IPS-20b (cell line): ENCODE measurements around the gene PDHX.

Experiments
- H3K27ac ChIP-seq: one replicate; pipeline ENCODE4 v1.5.1; 2013; ENCODE audit warnings: low read length
- H3K27me3 ChIP-seq: 2 replicates; pipeline ENCODE4 v1.6.1; 2013; ENCODE audit warnings: mild to moderate bottlenecking, low read length, inconsistent platforms; ENCODE audit not compliant: insufficient read depth
- H3K36me3 ChIP-seq: 2 replicates; pipeline ENCODE4 v1.6.1; 2013; ENCODE audit warnings: low read depth, mild to moderate bottlenecking, inconsistent platforms, low read length, moderate library complexity; ENCODE audit not compliant: insufficient read depth
- H3K4me1 ChIP-seq: 2 replicates; pipeline ENCODE4 v1.6.1; 2013; ENCODE audit warnings: mild to moderate bottlenecking, control low read depth, inconsistent platforms, low read length, moderate library complexity; ENCODE audit not compliant: insufficient read depth
- H3K4me3 ChIP-seq: 2 replicates; pipeline ENCODE4 v1.5.1; 2013; ENCODE audit warnings: mild to moderate bottlenecking, low read length, inconsistent platforms
- H3K9ac ChIP-seq: 2 replicates; pipeline ENCODE4 v1.6.1; 2013; ENCODE audit warnings: low read depth, mild to moderate bottlenecking, inconsistent platforms, low read length, moderate library complexity
- H3K9me3 ChIP-seq: 2 replicates; pipeline ENCODE4 v1.6.1; 2013; ENCODE audit warnings: mild to moderate bottlenecking, low read depth, low read length, inconsistent platforms; ENCODE audit not compliant: insufficient read depth

The PDHX gene

DNA sequence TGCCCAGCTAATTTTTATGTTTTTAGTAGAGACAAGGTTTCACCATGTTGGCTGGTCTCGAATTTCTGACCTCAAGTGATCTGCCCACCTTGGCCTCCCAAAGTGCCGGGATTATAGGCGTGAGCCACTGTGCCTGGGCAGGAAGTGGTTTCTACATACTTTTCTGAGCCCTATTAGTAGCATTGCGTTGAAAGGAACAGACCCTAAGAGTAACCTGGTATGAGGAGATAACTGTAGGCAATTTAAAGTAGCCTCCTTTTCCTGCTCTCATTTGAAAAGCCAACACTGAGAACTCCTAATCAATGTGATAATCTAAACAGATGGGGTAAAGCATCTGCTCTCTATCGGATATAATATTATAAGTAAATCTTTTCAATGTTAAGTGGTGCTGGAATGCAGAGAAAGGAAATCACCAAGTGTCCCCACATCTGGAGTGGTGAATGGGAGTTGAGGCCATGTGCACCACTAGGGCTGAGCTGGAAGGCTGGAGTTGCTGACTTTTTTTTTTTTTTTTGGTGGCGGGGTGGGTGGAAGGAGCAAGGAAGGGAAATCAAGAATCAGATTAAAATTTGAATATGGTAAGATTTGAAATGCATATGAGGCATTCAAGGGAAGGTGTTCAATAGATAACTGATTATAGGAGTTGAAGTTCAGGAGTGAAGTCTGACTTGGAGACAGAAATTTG lies 20.7 kb downstream of the PDHX start:
- H3K4me3 ChIP-seq, result no peak overlapping the region
- H3K4me1 ChIP-seq, result no peaks in the 10 kb centered on the region
- no peaks in the 10 kb centered on the region for H3K27me3 ChIP-seq
- H3K27ac ChIP-seq, result no peak overlapping the region
- no peaks in the 10 kb centered on the region for H3K9me3 ChIP-seq
- no peak overlapping the region for H3K9ac ChIP-seq
- peaks cover 22% of the 10 kb centered on the region for H3K36me3 ChIP-seq

DNA sequence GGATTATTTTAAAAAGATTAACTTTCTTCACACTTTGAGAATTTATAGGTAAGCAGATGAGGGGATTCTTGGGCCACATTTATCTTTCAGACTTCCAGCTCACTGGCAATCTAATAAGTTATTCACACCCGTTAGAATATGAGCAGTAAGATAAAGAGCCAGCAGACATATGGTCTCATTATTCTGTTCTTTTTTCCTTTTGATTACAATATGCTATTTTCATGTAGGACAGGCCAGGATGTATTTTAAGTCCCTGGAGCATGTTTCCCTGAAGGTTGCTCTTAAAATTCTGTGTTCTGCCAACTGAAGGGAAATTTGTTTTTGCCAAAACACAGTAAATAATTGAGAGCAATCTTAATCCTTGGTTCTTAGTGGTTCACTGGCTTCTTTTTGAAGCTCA lies 22.2 kb downstream of the PDHX start:
- Histone ChIP-seq H3K27me3 (no peaks in the 10 kb centered on the region), H3K36me3 (peaks cover 7% of the 10 kb centered on the region; the same call in 1 of the 2 replicates), H3K27ac (no peak overlapping the region), H3K9ac (no peak overlapping the region), H3K9me3 (no peaks in the 10 kb centered on the region), H3K4me3 (no peak overlapping the region), H3K4me1 (no peaks in the 10 kb centered on the region)

DNA sequence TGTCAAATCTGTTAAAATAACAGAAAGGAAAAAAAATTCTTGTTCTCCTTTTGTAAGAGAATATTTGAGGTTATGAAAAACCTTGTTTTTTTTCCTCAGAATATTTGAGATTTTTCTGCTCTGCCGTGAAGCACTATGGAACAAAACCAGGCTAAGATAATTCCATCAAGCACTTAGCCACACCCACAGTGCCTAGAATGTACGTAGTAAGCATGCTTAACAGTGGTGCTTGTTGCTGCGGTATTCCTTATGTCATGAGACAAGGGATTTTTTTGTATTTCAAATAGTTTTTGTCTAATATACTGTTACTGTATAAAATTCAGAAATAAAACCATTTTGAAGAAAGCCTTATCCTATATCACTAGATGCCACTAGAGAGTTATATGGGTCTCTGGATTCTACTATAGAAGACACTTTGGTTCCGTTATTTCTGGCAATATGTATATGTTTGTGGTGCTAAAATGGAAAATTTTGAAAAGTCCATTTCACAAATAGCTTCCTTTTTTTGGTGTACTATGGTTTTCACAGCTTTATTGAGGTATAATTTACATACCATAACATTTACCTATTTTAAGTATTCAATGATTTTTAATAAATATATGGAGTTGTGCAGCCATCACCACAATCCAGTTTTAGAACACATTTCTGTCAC lies 23.7 kb downstream of the PDHX start:
- Histone ChIP-seq H3K36me3 (0 out of 2 replicates have a peak, but pooled peaks cover 3% of the 10 kb centered on the region), H3K4me3 (no peak overlapping the region), H3K9me3 (0 out of 2 replicates have a peak, but pooled peaks cover 3% of the 10 kb centered on the region), H3K9ac (no peak overlapping the region), H3K27me3 (no peaks in the 10 kb centered on the region), H3K4me1 (no peaks in the 10 kb centered on the region), H3K27ac (no peak overlapping the region)

DNA sequence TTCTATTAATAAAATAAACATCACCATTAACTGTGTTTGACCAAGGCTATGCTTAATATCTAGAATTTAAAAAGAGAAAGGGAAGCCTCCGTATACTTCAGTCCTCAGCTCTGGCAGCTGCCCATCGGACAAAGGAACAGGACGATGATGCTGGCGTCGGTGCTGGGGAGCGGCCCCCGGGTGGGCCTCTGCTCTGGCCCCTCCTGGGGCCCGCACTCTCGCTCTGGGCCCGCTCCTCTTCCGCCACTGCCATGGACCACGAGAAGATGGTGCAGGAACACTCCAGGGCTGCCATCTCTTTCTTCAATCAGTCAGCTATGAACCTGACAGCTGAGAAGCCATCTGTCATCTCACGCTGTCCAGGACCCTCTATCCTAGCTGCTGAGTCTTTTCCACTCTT lies 25.3 kb downstream of the PDHX start:
- H3K4me3 ChIP-seq, result no peak overlapping the region
- H3K27me3 ChIP-seq, result no peaks in the 10 kb centered on the region
- no peak overlapping the region for H3K27ac ChIP-seq
- H3K36me3 ChIP-seq, result no peaks in the 10 kb centered on the region
- H3K9me3 ChIP-seq, result 0 out of 2 replicates have a peak, but pooled peaks cover 3% of the 10 kb centered on the region
- no peak overlapping the region for H3K9ac ChIP-seq
- H3K4me1 ChIP-seq, result no peaks in the 10 kb centered on the region

DNA sequence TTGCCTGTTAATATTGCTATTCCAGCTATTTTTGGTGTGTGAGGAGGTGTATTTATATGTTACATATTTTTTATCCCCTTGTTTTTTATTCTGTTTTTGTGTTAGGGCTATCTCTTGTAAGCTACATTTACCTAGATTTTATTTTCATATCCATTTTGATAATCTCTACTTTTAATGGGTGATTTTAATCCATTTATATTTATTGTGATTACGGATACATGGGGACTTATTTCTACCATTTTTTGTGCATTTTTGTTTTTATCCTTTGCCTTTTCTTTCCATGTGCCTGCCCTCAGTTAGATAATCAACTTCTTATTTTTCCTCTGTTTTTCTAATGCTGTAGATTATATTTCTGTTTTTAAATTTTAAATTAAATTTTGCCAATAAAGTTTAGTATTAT lies 28.3 kb downstream of the PDHX start:
- H3K36me3 ChIP-seq, result no peaks in the 10 kb centered on the region
- no peaks in the 10 kb centered on the region for H3K27me3 ChIP-seq
- H3K4me1 ChIP-seq, result no peaks in the 10 kb centered on the region
- H3K9me3 ChIP-seq, result 0 out of 2 replicates have a peak, but pooled peaks cover 3% of the 10 kb centered on the region
- H3K4me3 ChIP-seq, result no peak overlapping the region
- no peak overlapping the region for H3K9ac ChIP-seq
- H3K27ac ChIP-seq, result no peak overlapping the region

DNA sequence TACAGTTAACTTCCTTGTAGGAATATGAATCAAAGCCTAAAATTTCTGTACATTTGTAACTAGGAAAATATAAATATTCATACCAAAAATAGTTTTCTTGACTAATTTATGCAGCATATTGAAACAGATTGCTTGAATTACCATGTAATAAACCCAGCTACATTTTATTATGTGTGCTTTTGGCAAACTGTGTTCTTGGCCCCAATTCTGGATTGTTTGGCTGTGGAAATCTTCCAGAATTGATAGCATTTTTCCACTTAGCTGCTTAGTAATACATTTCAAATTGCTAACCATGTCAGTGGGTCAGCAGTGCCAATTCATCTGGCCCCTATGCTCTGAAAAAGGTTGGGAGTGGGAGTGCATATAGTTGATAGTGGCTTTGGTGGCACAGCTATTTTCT lies 32.3 kb downstream of the PDHX start:
- Histone ChIP-seq H3K27me3 (no peaks in the 10 kb centered on the region), H3K27ac (no peak overlapping the region), H3K4me3 (no peak overlapping the region), H3K9me3 (0 out of 2 replicates have a peak, but pooled peaks cover 3% of the 10 kb centered on the region), H3K4me1 (no peaks in the 10 kb centered on the region), H3K9ac (no peak overlapping the region), H3K36me3 (0 out of 2 replicates have a peak, but pooled peaks cover 2% of the 10 kb centered on the region)

DNA sequence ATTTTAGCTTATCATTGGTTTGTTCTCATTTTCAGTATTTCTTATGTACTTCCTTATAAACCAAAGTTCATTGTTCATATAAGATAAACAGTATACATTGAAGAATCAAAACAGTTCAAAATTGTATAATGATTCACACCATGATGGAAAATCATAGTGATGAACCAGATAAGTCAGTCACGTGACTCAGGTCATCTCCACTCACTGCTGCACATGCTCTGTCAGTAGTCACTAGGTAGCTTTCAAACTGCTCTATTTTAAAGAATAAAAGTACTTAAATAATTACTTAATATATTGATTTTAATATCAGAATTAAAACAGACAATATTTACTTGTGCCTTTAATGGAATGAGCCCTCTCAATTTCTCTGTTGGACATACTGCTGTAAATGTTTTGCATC lies 37.5 kb downstream of the PDHX start:
- no peaks in the 10 kb centered on the region for H3K9me3 ChIP-seq
- no peak overlapping the region for H3K27ac ChIP-seq
- no peak overlapping the region for H3K9ac ChIP-seq
- no peaks in the 10 kb centered on the region for H3K4me1 ChIP-seq
- peaks cover 16% of the 10 kb centered on the region for H3K36me3 ChIP-seq
- no peak overlapping the region for H3K4me3 ChIP-seq
- H3K27me3 ChIP-seq, result no peaks in the 10 kb centered on the region

DNA sequence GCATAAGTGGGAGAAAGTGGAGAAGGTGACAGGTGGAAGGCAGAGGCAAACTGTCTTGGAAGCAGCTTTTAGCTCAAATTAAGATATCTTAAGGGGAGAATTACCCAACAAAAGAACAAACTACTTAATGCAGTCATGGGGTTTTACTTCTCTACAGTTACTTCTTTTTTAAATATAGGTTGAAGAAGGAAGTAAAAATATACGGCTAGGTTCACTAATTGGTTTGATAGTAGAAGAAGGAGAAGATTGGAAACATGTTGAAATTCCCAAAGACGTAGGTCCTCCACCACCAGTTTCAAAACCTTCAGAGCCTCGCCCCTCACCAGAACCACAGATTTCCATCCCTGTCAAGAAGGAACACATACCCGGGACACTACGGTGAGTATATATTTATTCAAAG lies 40.8 kb downstream of the PDHX start:
- Histone ChIP-seq H3K9ac (no peak overlapping the region), H3K36me3 (peaks cover 22% of the 10 kb centered on the region), H3K27me3 (no peaks in the 10 kb centered on the region), H3K4me3 (no peak overlapping the region), H3K4me1 (no peaks in the 10 kb centered on the region), H3K27ac (no peak overlapping the region), H3K9me3 (no peaks in the 10 kb centered on the region)

DNA sequence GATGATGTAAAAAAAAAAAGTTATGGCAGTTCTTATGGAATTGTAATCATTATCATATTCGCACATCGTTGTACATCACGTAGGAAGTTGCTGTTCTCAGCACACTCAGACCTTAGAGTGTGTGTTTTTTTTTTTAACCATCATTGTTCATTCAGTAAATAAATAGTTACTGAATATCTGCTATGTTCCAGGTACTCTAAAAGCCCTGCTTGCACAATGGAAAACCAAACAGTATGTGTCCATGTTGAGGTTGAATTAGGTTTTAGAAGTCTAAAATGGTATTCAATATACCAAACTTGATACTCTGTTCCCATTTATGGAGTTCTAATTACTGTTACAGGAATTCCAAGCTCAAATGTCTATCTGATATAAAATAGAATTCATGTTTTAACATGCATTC lies 41.2 kb downstream of the PDHX start:
- H3K9ac ChIP-seq, result no peak overlapping the region
- H3K36me3 ChIP-seq, result peaks cover 22% of the 10 kb centered on the region
- H3K27ac ChIP-seq, result no peak overlapping the region
- no peaks in the 10 kb centered on the region for H3K27me3 ChIP-seq
- no peak overlapping the region for H3K4me3 ChIP-seq
- H3K9me3 ChIP-seq, result no peaks in the 10 kb centered on the region
- H3K4me1 ChIP-seq, result no peaks in the 10 kb centered on the region

DNA sequence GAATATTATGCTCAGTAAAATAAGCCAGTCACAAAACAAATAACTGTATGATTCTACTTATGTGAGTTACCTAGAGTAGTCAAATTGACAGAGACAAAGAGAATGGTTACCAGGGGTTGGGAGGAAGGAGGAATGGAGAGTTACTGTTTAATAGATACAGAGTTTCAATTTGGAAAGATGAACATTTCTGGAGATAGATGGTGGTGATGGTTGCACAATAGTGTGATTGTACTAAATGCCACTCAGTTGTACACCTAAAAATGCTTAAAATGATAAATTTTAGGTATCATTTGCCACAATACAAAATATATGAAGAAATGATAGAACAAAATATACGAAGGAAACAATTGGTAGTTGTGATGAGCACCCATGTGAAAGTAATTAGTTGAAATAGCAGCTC lies 43.4 kb downstream of the PDHX start:
- peaks cover 24% of the 10 kb centered on the region for H3K36me3 ChIP-seq
- no peak overlapping the region for H3K9ac ChIP-seq
- no peaks in the 10 kb centered on the region for H3K27me3 ChIP-seq
- no peak overlapping the region for H3K27ac ChIP-seq
- H3K4me1 ChIP-seq, result no peaks in the 10 kb centered on the region
- H3K4me3 ChIP-seq, result no peak overlapping the region
- no peaks in the 10 kb centered on the region for H3K9me3 ChIP-seq

DNA sequence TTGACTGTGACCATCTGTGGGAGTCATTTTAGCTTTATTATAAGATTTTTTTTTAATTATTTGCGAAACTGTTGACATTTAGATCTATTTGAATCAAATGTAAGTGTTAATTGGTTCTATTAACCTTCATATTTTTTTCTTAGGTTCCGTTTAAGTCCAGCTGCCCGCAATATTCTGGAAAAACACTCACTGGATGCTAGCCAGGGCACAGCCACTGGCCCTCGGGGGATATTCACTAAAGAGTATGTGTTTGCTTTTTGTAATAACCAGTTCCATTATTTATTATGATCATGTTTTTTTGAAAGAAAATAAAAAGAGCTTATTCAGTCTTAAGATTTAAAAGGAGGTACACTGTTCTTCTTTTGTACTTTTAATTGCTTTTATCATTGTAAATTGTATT lies 43.9 kb downstream of the PDHX start:
- H3K27me3 ChIP-seq, result no peaks in the 10 kb centered on the region
- no peaks in the 10 kb centered on the region for H3K4me1 ChIP-seq
- no peak overlapping the region for H3K4me3 ChIP-seq
- no peak overlapping the region for H3K27ac ChIP-seq
- no peak overlapping the region for H3K9ac ChIP-seq
- H3K36me3 ChIP-seq, result peaks cover 28% of the 10 kb centered on the region
- H3K9me3 ChIP-seq, result no peaks in the 10 kb centered on the region

DNA sequence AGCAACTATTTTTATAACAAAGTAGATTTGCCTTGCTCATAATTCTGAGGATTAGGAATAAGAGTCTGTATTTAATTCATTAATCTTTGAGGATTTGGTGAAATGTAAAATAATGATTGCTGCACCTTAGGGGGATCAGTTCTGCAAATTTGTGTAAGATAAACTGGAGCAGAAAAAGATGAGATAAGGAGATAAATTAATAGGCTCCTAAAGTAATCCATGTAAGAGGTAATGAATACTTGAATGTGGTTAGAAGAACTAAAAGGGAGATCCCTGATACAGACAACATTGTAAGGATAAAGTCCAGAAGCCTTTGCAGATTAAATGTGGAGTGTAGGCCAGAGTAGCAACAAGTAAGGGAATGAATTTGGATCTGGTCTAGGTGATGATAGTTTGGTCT lies 45.6 kb downstream of the PDHX start:
- Histone ChIP-seq H3K4me3 (no peak overlapping the region), H3K4me1 (no peaks in the 10 kb centered on the region), H3K27ac (no peak overlapping the region), H3K9me3 (no peaks in the 10 kb centered on the region), H3K36me3 (peaks cover 36% of the 10 kb centered on the region), H3K9ac (no peak overlapping the region), H3K27me3 (no peaks in the 10 kb centered on the region)
